Ovary (tissue), 3 donors: ENCODE results near the gene KCNK1.

Experiments used
- CTCF ChIP-seq, 3 donors: fragments of 450-650 bp in 2 of 3; fragments of 200-600 bp in 1 of 3; IDR thresholded peaks; one replicate each; pipeline versions ENCODE4 v1.5.1 to v1.8.0; 2016 to 2022; ENCODE audit warnings: antibody characterized with exemption in 3 of 3, mild to moderate bottlenecking in 1 of 3
- EP300 ChIP-seq: sonication (generic); formaldehyde crosslinking; IDR thresholded peaks from one replicate; pipeline ENCODE4 v1.6.1; 2017; ENCODE audit warnings: antibody characterized with exemption
- donor health status: DM: no; HTN: no; CAD: no.

GRCh38 chr1:233640179-233640578, 26.3 kb downstream of the KCNK1 start:
- TF ChIP-seq CTCF (IDR thresholded peaks at IDR 0.05): no peak
- no peak for TF ChIP-seq EP300
